ENCODE measurements around the gene LEUTX.
"Not testable (repeated sequence)": the region's sequence is repeated elsewhere in the genome, so short reads cannot be mapped to it uniquely, and the experiment has no call there.

LEUTX gene

DNA sequence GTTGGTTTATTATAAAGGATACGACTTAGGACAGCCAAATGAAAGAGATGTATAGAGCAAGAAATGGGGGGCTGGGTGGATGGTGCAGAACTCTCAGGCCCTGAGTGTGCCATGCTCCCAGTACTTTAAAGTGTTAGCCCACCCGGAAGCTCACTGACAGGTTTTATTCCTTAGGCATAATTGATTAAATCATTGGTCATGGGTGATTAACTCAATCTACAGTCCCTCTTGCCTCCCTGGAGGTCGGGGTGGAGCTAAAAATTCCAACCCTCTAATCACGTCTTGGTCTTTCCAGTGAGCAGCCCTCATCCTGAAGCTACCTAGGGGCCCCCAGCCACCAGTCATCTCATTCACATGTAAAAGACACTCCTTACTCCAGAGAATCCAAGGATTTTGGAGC, 9.9 kb upstream of the LEUTX start:
- in situ Hi-C loops (cut with MboI; ENCODE audit: low sequenced_read_pairs) = no loop called here

DNA sequence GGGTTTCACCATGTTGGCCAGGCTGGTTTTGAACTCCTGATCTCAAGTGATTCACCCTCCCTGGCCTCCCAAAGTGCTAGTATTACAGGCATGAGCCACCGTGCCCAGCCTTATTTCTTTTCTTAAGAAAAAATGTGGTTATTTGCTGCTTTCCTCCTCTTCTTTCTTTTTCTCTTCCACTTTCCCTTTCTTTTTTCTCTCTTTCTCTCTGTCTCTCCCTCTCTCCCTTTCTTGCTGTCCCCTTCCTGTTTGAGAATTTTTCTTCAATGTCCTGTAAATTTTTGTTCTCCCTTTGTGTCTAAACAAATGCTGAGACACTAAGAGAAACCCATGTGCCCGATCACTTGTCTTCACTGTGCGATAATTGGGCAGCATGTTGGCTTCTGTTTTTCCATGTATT, 2.2 kb downstream of the LEUTX start:
- in situ Hi-C loops (cut with MboI; ENCODE audit: low sequenced_read_pairs) = no loop called here

DNA sequence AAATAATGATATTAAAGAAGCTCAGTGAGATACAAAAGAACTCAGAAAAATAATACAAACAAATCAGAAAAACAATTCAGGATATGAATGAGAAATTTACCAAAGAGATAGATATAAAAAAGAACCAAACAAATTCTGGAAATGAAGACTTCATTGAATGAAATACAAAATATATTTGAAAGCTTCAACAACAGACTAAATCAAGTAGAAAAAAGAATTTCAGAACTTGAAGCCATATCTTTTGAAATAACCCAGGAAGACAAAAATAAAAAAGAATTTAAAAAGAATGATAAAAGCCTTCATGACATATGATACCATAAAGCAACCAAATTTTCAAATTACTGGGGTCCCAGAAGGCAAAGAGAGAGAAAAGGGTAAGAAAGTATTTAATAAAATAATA, 9.6 kb downstream of the LEUTX start:
- in situ Hi-C loops (cut with MboI; ENCODE audit: low sequenced_read_pairs) = no loop called here

DNA sequence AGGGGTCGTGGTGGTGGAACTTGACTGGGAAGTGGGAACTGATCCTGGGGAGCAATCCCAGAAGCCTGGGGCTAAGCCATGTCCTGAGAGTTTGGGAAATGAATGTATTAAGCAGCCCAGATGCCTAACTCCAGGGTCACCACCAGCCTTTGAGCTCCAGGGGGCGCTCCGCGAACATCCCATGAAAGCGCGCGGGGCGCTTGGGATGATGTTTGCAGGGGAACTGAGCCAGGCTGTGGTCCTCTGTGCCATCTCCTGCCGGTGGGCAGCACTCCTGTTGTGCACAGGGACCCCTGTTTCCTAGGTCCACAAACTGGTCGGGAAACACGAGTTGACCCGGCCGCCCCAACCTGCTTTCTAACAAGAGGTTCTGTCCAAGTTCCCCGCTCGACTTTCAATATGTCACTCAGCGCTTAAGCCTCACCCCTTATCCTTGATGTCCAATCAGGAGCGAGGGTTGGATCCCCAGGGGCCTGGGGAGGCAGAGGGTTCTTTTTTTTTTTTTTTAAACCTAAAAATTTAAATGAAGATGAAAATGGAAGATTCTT, 14.4 kb downstream of the LEUTX start:
- in situ Hi-C loops (cut with MboI; ENCODE audit: low sequenced_read_pairs) = no loop called here

DNA sequence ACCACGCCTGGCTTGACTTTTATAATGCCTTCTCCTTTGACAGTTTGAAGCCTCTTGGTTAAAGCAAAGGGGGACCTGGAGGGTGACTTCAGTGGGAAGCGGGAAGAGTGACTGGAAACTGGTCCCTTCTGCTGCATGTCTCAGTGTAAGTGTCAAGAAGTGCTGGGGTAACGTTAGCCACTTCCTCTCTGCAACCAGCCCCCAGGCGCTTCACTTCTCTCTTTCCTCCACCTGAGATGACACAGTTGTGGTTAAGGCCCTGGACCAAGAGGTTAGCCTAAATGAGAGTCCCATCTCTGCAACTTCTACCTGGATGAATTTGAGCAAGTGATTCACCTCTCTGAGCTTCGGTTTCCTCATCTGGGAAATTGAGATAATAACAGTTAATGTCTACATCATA, 16.3 kb downstream of the LEUTX start:
- in situ Hi-C loops (cut with MboI; ENCODE audit: low sequenced_read_pairs) = no loop called here

DNA sequence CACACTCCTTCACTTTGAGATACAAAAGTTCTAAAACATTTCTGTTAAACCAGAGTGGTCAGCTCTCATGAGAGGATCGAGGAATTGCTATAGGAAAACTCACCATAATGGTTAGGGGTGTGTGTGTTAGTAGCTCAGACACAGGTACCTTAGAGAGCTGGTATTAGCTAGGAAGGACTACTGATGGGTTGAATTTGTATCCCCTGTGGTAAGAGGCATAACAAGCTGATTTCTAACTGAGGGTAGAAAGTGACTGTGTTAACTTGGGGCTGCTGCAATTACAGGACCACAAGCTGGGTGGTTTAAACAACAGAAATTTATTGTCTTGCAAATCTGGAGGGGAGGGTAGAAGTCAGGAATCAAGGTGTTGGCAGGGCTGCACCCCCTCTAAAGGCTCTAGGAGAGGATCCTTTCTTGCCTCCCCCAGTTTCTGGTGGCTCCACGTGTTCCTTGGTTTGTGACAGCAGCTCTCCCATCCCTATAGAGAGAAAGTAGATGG, 17.4 kb downstream of the LEUTX start:
- in situ Hi-C loops (cut with MboI; ENCODE audit: low sequenced_read_pairs) = no loop called here

DNA sequence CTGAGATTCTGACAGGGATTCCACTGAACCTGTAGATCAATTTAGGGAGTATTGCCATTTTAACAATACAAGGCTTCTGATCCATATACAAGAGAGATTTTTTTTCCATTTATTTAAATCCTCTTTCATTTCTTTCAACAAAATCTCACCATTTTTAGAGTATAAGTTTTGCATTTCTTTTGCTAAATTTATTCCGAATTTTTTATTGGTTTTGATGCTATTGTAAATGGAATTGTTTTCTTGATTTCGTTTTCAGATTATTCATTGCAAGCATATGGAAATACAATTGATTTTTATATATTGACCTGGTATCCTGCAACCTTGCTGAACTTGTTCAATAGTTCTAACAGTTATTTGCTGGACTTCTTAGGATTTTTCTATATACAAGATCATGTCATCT, 18.4 kb downstream of the LEUTX start:
- in situ Hi-C loops (cut with MboI; ENCODE audit: low sequenced_read_pairs) = no loop called here

DNA sequence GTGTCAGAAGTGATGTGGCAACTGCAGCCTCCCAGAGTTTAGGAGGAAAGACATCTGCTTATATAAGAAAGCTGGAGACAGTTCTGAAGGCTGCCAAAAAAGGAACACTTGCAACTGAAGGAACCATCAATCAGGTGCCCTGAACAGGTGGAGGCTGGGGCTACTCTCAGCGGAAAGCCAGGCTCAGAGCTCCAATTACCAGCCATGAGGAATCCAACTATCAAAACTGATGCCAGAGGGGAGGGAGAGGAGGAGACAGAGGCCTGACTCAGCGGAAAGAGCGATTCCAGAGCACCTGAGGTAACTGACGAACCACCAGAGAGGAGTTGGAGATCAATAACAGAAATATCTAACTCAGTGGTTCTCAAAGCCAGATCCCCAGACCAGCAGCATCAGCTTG, 24.3 kb downstream of the LEUTX start:
- in situ Hi-C loops (cut with MboI; ENCODE audit: low sequenced_read_pairs) = no loop called here

DNA sequence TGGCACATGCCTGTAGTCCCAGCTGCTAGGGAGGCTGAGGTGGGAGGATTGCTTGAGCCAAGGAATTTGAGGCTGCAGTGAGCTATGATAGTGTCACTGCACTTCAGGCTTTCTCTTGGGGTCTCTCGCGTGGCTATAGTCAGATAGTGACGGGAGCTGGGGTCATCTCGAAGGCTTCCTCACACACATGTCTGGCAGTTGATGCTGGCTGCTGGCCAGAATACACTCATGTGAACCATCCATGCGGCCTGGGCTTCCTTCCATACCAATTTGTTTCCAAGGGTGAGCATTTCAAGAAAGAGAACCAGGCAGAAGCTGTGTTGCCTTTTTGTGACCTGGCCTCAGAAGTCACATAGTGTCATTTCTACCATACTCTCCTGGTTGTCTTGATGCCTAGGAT, 26.4 kb downstream of the LEUTX start:
- in situ Hi-C loops (cut with MboI; ENCODE audit: low sequenced_read_pairs) = no loop called here

DNA sequence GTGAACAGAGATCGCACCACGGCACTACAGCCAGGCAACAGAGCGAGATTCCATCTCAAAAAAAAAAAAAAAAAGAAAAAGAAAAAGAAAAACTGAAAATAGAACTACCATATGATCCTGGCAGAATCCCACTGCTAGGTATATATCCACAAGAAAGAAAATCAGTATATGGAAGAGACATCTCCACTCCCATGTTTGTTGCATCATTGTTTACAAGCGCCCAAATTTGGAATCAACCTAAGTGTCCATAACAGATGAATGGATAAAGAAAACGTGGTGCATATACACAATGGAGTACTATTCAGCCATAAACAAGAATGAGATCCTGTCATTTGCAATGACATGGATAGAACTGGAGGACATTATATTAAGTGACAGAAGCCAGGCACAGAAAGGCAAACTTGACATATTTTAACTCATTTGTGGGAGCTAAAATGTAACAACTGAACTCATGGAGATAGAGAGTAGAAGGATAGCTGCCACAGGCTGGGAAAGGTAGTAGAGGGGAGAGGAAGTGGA, 29.3 kb downstream of the LEUTX start:
- in situ Hi-C loops (cut with MboI; ENCODE audit: low sequenced_read_pairs) = no loop called here

DNA sequence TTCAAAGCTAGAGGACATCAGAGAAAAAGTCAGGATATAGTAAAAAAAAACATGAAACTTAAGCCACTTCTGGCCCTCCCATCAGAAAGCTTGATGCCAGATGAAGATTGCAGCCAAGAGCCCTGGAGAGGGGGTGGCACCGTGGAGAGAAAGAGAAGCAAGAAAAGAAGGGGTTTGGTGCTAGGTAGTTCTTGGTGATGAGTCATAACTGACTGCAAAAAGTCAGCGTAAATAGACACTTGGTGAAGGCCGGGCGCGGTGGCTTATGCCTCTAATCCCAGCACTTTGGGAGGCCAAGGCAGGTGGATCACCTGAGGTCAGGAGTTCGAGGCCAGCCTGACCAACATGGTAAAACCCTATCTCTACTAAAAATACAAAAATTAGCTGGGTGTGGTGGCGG, 30.0 kb downstream of the LEUTX start:
- in situ Hi-C loops (cut with MboI; ENCODE audit: low sequenced_read_pairs) = not testable (repeated sequence)

DNA sequence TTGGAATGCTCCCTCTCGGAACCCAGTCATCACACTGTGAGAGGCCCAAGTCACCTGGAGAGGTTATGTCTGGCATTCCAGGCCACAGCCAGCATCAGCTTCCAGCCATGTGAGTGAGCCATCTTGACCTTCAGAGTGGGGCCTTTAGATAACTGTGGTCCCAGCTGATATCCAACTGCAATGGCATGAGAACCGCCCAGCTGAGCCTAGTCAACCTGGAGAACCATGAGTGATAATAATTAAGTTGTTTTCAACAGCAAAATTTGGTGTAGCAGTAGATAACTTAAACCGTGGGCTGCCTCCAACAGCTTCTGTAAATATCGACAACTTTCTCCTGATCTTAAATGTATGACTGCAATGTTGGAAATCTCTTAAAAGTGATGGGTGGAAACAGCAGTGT, 30.7 kb downstream of the LEUTX start:
- in situ Hi-C loops (cut with MboI; ENCODE audit: low sequenced_read_pairs) = no loop called here

DNA sequence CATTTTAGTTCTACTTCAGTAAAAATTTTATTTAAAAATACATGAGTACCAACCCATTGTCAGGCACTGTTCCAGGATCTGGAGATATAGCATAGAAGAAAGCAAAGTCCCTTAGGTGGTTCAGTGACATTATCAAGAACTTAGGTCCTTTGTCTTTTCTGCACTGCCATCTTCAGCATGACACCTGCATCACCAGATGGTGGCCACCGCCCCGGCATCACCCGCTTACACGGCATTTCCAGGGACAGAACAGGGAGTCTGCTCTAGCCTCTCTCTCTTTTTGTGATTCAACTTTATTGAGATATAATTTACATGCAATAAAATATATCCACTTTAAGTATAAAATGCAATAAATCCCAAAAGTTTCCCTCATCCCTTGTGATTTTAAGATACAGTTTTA, 31.8 kb downstream of the LEUTX start:
- in situ Hi-C loops (cut with MboI; ENCODE audit: low sequenced_read_pairs) = no loop called here

DNA sequence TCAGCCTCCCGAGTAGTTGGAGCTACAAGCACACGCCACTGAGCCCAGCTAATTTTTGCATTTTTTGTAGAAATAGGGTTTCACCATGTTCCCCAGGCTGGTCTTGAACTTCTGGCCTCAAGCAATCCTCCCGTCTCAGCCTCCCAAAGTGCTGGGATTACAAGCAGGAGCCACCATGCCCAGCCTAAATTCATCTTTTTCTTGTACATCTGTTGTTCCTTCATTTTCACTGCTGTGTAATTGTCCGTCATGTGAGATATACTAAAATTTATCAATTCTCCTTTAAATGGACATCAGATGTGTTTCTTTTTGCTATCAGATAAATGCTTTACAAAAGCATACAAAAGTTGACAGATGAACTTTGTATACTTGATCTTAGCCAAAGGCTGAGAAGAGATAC, 32.4 kb downstream of the LEUTX start:
- in situ Hi-C loops (cut with MboI; ENCODE audit: low sequenced_read_pairs) = no loop called here

DNA sequence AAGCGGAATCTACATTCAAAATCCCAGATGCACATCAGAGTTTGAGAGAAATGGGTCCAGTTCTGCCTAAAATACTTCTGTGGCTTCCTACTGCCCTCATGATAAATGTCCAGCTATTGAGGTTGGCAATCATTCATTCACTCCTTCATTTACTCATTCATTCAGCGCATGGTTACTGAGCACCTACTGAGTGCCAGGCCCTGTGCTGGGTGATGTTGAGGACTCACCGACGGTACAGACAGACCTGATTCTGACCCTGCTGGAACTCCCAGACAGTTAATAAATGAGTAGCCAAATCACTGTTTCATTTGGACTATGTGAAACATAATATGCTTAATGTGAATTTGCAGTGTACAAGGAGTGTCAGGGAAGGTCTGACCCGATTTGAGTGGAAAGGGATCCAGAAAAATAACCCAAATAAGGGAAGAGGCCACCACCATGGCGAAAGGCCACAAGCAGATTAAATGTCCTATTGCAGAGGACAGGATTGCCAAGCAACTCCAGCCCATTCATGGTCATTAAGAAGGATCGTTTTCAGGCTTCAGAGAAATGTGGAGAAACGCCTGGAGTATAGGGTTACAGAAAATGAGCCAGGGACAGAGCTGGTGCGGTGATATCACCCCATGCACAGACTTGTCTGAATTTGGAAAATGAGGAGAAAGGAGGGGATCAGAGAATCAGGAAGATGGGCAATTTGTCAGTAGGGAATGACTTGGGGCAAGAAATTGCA, 34.8 kb downstream of the LEUTX start:
- in situ Hi-C loops (cut with MboI; ENCODE audit: low sequenced_read_pairs) = no loop called here

DNA sequence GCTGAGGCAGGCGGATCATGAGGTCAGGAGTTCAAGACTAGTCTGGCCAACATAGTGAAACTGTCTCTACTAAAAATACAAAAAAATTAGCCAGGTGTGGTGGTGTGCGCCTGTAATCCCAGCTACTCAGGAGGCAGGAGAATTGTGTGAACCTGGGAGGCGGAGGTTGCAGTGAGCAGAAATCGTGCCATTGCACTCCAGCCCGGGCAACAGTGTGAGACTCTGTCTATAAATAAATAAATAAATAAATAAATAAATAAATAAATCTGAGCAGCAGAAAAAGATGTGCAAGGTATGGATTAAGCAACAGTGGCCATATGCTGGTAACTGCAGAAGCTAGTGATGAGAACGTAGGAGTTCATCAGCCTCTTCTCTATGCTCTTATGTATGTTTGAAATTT, 35.5 kb downstream of the LEUTX start:
- in situ Hi-C loops (cut with MboI; ENCODE audit: low sequenced_read_pairs) = not testable (repeated sequence)

DNA sequence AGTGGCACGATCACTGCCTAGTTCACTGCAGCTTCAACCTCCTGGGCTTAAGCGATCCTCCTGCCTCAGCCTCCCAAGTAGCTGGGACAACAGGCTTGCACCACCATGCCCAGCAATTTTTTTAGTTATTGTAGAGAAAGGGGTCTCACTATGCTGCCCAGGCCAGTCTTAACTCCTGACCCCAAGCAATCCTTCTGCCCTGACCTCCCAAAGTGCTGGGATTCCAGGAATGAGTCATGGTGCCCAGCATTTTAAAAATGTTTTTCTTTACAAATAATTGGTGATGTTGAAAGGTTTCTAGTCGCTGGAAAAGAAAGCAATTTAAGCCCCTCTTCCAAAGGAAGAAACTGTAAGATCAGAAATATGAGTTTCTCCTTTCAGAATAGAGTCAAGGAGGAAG, 35.9 kb downstream of the LEUTX start:
- in situ Hi-C loops (cut with MboI; ENCODE audit: low sequenced_read_pairs) = no loop called here

DNA sequence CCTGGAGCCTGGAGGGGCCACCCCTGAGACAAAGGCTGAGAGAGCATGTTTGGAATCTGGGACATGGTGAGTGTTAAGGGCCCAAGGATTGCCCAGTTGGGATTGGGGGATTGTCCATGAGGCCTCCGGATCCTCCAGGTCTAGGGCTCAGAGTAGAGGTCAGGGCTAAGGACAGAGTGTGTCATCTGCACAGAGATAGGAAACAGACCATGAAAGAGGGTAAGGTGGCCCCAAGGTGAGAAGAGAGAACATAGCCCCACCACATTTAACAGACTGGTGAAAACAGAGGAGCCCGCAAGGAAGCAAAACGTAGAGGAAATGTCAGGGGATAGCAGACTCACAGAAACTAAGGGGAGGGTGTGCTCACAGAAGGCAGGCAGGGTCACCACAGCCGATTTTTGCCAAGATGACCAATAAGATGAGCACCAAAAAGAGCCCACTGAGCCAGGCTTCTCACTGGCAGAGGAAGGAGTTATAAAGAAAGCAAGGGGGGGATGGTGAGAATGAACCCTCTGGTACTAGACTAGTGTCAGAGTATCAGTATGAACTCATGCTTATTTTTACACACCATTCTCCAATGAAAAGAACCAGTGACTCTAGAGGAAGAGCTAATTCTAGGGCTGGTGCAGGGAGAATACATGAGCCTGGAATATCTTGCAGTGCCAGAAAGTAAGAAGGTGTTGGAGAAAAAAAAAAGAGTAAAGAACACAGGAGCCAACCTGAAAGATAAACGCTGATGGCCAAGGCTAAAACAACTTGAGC, 37.8 kb downstream of the LEUTX start:
- in situ Hi-C loops (cut with MboI; ENCODE audit: low sequenced_read_pairs) = no loop called here

DNA sequence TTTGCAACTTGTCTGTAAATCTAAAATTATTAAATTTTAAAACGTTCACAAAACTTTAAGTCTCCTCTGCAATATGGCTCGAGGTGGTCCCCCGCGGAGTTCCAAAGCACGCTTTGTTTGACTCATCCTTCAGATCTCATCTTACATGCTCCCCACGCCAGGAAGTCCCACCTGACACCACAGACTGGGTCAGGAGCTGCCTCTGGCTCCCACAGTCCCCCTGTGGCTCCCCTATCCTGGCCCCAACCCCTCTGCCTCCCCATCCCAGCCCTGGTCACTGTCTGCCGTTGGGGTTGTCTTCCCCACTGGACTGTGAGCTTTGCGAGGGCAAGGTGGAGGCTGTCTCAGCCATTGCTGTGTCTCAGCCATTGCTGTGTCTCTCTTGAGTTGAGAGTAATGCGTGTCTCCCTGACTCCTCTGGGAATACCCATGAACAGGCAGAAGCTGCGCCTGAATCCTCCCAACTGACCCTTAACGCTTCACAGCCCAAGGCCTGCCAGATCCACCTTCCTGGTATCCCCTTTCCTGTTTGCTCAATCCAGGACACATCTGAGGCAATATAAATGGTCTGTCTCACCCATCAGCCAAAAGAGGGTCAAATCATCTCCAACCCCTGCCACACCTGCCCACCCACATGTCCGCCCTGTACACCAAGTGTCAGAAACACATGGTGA, 39.4 kb downstream of the LEUTX start:
- in situ Hi-C loops (cut with MboI; ENCODE audit: low sequenced_read_pairs) = no loop called here

DNA sequence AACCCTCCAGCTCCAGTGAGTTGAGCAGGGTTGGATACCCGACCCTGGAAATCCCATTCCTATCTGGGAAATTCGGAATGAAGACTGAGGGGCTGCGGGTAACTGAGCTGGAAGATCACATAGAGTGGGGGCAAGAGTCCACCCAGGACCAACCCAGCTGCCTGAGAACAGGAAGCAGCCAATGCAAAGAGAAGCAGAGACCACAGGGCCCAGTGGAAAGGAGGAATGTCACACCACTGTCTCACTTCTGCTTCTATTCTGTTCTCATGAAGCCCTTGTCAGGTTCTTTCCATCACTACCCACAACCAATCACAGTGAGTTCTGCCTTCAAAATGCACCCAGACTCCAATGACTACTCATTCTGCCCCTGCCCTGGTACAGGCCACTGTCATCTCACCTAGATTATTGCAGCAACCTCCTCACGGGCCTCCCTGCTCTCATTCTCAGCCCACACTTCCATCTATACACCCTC, 40.0 kb downstream of the LEUTX start:
- in situ Hi-C loops (cut with MboI; ENCODE audit: low sequenced_read_pairs) = no loop called here

DNA sequence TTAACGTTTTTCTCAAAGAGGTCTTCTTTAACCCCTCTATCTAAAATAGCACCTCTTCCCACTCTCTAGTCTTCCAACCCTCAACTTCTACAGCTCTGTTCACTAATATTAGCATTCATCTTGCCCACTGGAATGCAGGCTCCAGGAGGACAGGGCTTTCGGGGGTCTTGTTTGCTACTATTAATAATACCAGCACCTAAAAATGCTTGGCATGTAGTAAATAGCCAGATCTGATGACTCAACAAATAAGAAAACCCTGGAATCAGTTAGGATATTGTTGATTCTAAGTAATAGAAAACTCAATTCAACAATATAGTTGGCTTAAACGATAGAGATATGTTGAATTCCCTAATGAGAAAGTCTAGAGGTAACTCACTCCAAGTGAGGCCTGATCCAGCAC, 41.1 kb downstream of the LEUTX start:
- in situ Hi-C loops (cut with MboI; ENCODE audit: low sequenced_read_pairs) = no loop called here

All from hTERT RPE-1 (cell line).